ENCODE data around the gene CTNNBL1.

CTNNBL1 gene

GRCh38 chr20:37885593-37886503, 192.0 kb downstream of the CTNNBL1 start:
- in situ Hi-C loops (cut with HindIII; ENCODE audit: low pct_ligation_motif_present, low sequenced_read_pairs): no loop called here
- Histone ChIP-seq H3K27me3 (replicated peaks) (no peaks in the 10 kb centered on the region), H3K4me3 (ENCODE audit: low read depth, low read length) (no peak overlapping the region), H3K36me3 (replicated peaks) (no peaks in the 10 kb centered on the region), H3K27ac (no peak overlapping the region)
- TF ChIP-seq, protein P1, sequence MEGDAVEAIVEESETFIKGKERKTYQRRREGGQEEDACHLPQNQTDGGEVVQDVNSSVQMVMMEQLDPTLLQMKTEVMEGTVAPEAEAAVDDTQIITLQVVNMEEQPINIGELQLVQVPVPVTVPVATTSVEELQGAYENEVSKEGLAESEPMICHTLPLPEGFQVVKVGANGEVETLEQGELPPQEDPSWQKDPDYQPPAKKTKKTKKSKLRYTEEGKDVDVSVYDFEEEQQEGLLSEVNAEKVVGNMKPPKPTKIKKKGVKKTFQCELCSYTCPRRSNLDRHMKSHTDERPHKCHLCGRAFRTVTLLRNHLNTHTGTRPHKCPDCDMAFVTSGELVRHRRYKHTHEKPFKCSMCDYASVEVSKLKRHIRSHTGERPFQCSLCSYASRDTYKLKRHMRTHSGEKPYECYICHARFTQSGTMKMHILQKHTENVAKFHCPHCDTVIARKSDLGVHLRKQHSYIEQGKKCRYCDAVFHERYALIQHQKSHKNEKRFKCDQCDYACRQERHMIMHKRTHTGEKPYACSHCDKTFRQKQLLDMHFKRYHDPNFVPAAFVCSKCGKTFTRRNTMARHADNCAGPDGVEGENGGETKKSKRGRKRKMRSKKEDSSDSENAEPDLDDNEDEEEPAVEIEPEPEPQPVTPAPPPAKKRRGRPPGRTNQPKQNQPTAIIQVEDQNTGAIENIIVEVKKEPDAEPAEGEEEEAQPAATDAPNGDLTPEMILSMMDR (IDR thresholded peaks at IDR 0.05; ENCODE audit: low read depth, low read length, missing control alignments): no peak
- DNase-seq: no peak

GRCh38 chr20:37886851-37887297, 193.0 kb downstream of the CTNNBL1 start:
- in situ Hi-C loops (cut with HindIII; ENCODE audit: low pct_ligation_motif_present, low sequenced_read_pairs): no loop called here
- Histone ChIP-seq H3K27me3 (replicated peaks) (no peaks in the 10 kb centered on the region), H3K36me3 (replicated peaks) (no peaks in the 10 kb centered on the region), H3K27ac (no peak overlapping the region), H3K4me3 (ENCODE audit: low read depth, low read length) (no peak overlapping the region)
- DNase-seq: no peak
- TF ChIP-seq, protein P1 (IDR thresholded peaks at IDR 0.05; ENCODE audit: low read depth, low read length, missing control alignments): no peak

- no peak overlapping the region for H3K27ac ChIP-seq
- no peak for DNase-seq
- H3K4me3 ChIP-seq (ENCODE audit: low read depth, low read length): no peak overlapping the region
- TF ChIP-seq, protein P1 (IDR thresholded peaks at IDR 0.05; ENCODE audit: low read depth, low read length, missing control alignments): no peak
- in situ Hi-C loops (cut with HindIII; ENCODE audit: low pct_ligation_motif_present, low sequenced_read_pairs): no loop called here
- no peaks in the 10 kb centered on the region for H3K36me3 ChIP-seq (replicated peaks)
- H3K27me3 ChIP-seq (replicated peaks): no peaks in the 10 kb centered on the region
These were observed 194.8 kb downstream of the CTNNBL1 start for GRCh38 chr20:37888641-37889040.

GRCh38 chr20:37890108-37890507, 196.3 kb downstream of the CTNNBL1 start:
- Histone ChIP-seq H3K27me3 (replicated peaks) (no peaks in the 10 kb centered on the region), H3K27ac (no peak overlapping the region), H3K4me3 (ENCODE audit: low read depth, low read length) (no peak overlapping the region), H3K36me3 (replicated peaks) (no peaks in the 10 kb centered on the region)
- TF ChIP-seq, protein P1 (IDR thresholded peaks at IDR 0.05; ENCODE audit: low read depth, low read length, missing control alignments): no peak
- no peak for DNase-seq
- in situ Hi-C loops (cut with HindIII; ENCODE audit: low pct_ligation_motif_present, low sequenced_read_pairs): no loop called here

DNA sequence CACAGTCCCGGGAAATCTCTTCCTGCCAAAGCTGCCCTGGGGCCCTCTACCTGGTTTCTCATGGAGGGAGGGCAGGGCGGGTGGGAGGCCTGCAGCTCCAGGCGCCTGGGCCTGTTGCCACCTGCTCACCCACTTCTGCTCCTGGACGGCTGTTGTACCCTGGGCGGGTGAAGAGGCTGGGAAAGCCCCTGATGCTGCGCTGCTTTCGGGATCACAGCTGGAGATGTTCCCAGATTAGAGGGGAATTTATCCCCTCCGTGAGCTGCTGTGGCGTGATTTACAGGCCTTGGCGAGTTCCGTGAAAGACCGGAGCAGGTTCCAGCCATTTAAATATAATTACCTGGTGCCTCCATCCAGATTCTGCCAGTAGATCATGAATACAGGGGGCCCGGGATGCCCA, 196.8 kb downstream of the CTNNBL1 start:
- TF ChIP-seq, protein P1 (IDR thresholded peaks at IDR 0.05; ENCODE audit: low read depth, low read length, missing control alignments): no peak
- in situ Hi-C loops (cut with HindIII; ENCODE audit: low pct_ligation_motif_present, low sequenced_read_pairs): no loop called here
- Histone ChIP-seq H3K36me3 (replicated peaks) (no peaks in the 10 kb centered on the region), H3K27ac (no peak overlapping the region), H3K27me3 (replicated peaks) (no peaks in the 10 kb centered on the region), H3K4me3 (ENCODE audit: low read depth, low read length) (no peak overlapping the region)
- no peak for DNase-seq

Data from brain microvascular endothelial cell (primary cell).